GM23248 (cell line): Measurements from ENCODE around the gene ACER2.

Experiments
- EZH2 ChIP-seq: fragments of 200-600 bp; sonication (generic); IDR thresholded peaks from 2 replicates; pipeline ENCODE4 v1.6.1; 2018; ENCODE audit warnings: antibody characterized with exemption, mild to moderate bottlenecking; ENCODE audit not compliant: insufficient read depth, poor library complexity, severe bottlenecking
- EZH2phosphoT487 ChIP-seq: fragments of 200-600 bp; sonication (generic); IDR thresholded peaks from 2 replicates; pipeline ENCODE4 v1.6.1; 2018; ENCODE audit warnings: antibody characterized with exemption, moderate library complexity, mild to moderate bottlenecking, low read depth; ENCODE audit not compliant: insufficient read depth

DNA sequence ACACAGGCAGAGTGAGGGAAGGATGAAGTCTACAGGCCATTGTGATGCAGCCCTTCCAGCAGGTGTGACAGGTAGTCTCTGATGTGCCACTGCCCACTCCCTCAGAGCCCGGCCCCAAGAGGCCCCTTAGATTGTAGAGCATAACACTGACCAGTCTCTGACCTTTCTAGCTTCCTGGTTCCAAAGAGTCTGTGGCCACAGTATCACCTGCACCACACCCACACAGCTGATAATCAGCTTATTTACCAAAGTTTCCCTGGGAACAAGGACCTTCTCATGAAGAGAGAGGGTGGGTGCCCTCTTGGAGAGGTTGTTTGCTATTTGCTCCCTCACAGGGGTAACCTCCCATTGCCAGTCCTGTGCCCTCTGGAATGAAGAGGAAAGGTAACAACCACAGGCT is 11.0 kb upstream of the ACER2 start:
- TF ChIP-seq EZH2: no peak
- TF ChIP-seq EZH2phosphoT487: no peak
